Duodenal mucosa (tissue), 2 donors: ENCODE data around the gene IL1A.

Source experiments
- H3K27ac ChIP-seq: one replicate; pipeline ENCODE4 v1.7.0; 2013; ENCODE audit warnings: low read depth, low read length
- H3K27me3 ChIP-seq, 2 donors: one replicate each; pipeline ENCODE4 v1.7.0; 2013; ENCODE audit warnings: low read length in 2 of 2, control low read depth in 1 of 2; ENCODE audit not compliant: insufficient read depth in 2 of 2, control insufficient read depth in 1 of 2
- H3K36me3 ChIP-seq, 2 donors: one replicate each; pipeline ENCODE4 v1.7.0; 2013; ENCODE audit warnings: low read length in 2 of 2, control low read depth in 1 of 2; ENCODE audit not compliant: insufficient read depth in 2 of 2, control insufficient read depth in 1 of 2
- H3K4me1 ChIP-seq, 2 donors: one replicate each; pipeline ENCODE4 v1.7.0; 2013; ENCODE audit warnings: low read length in 2 of 2, control low read depth in 1 of 2; ENCODE audit not compliant: insufficient read depth in 2 of 2, control insufficient read depth in 1 of 2
- H3K4me3 ChIP-seq, 2 donors: one replicate each; pipeline ENCODE4 v1.7.0; 2013; ENCODE audit warnings: low read length in 2 of 2, low read depth in 1 of 2
- H3K9ac ChIP-seq, 2 donors: one replicate each; pipeline ENCODE4 v1.7.0; 2013; ENCODE audit warnings: low read length in 2 of 2, low read depth in 1 of 2
- H3K9me3 ChIP-seq, 2 donors: one replicate each; pipeline ENCODE4 v1.7.0; 2013; ENCODE audit warnings: low read length in 2 of 2, control low read depth in 1 of 2; ENCODE audit not compliant: control insufficient read depth in 1 of 2

The IL1A gene

DNA sequence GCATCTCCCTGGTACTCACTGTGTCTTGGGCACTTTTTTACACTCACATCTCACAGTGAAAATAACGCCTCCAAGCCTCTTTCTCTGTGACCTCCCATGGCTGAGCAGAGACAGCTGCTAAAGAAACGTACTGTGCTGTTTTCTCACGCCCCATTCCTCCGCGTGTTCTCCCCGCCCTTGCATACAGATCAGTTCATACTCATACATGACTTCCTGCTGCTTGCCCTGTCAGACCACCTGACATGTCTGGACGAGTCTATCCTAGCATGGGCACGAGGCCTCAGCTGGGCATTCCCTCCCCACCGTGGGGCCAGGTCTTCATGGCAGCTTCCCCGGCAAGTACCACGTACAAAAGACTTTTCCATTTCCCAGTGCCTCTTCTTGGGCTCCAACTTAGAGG lies 21.2 kb upstream of the IL1A start:
- Histone ChIP-seq H3K36me3 (no peaks in the 10 kb centered on the region), H3K4me3 (no peak overlapping the region), H3K9me3 (no peaks in the 10 kb centered on the region), H3K27ac (no peak overlapping the region), H3K27me3 (no peaks in the 10 kb centered on the region), H3K4me1 (no peaks in the 10 kb centered on the region), H3K9ac (no peak overlapping the region)

DNA sequence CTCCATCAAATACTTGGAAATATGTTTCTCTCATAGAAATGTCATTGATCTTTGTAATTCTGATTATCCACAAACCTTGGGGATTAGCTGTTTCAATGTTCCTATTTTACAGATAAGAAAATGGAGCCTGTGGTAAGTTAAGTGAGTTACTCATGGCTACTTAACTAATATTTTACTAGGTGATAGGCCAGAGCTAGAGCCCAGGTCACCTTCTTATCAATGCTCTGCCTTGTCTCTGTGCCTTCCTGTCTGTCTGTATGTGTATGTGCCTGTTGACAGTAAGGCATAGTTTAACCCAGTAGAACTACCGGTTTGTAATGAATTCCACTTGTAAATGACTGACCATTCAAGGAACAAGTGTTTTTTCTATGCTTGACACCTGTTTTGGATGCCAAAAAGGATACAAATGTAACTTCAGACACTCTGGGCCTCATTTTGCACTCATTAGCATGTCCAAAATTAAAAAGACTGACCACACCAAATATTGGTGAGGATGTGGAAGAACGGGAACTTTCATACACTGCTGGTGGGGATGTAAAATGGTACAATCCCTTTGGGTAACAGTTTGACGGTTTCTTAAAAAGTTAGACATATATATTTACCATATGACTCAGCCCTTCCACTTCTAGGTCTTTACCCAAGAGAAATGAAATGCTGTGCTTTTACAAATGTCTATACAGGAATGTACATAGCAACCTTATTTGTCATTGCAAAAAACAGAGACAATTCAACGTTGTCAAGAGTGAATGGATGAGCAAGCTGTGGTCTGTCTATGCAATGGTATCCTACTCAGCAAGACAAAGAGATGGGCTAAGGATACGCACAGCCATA lies 19.6 kb upstream of the IL1A start:
- no peak overlapping the region for H3K9ac ChIP-seq

GRCh38 chr2:112800881-112801583 lies 16.7 kb upstream of the IL1A start:
- no peak overlapping the region for H3K27ac ChIP-seq
- H3K9ac ChIP-seq, result no peak overlapping the region
- H3K4me3 ChIP-seq, result no peak overlapping the region
- no peaks in the 10 kb centered on the region for H3K9me3 ChIP-seq
- H3K27me3 ChIP-seq, result no peaks in the 10 kb centered on the region
- no peaks in the 10 kb centered on the region for H3K36me3 ChIP-seq
- no peaks in the 10 kb centered on the region for H3K4me1 ChIP-seq

More for the DNA sequence above, 19.6 kb upstream of the IL1A start:
- no peaks in the 10 kb centered on the region for H3K36me3 ChIP-seq
- no peak overlapping the region for H3K27ac ChIP-seq
- H3K27me3 ChIP-seq, result no peaks in the 10 kb centered on the region
- H3K4me3 ChIP-seq, result no peak overlapping the region
- no peaks in the 10 kb centered on the region for H3K4me1 ChIP-seq
- no peaks in the 10 kb centered on the region for H3K9me3 ChIP-seq

DNA sequence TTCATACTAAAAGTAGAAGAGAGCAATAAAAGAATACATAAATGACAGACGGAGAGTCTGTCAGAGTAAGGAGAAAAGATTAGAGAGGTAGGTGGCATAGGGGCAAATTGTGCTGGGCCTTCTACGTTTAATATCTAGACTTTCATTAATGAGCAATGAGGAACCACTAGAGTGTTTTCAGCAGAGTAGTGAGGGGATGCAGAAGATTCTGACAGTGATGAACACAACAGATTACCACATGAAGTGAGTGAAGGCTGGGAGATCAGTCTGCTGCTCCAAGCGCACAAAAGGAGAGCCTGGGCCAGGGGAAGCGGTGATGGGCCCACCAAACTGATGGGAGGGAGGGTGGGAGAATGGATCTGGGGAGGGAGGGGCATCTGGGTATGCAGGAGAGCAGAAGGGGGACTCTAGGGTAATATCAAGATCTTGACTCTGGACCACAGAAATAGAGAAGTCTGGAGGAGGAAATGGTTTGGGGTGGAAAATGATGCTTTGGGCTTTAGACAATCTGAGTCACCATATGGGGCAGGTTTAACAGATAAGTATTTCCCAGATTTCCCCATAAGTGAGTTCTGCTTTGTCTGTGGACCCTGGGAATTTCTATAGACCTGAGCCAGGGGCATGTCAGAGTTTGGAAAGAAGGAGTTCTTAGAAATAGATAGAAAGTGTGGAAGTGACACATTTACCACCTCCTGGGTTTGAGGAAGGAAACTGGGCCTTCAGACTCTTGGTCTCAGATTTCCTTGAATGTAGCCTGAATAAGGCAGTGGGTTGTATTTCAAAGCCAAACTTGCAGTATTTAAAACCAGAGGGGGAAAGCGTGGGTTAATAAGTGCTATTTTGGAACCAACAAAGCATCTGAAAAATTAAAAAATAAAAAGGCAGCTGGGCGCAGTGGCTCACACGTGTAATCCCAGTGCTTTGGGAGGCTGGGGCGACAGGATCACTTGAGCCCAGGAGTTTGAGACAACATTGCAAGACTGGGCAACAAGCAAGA lies 15.0 kb upstream of the IL1A start:
- Histone ChIP-seq H3K4me3 (no peak overlapping the region), H3K4me1 (peaks cover under 1 to 8% of the 10 kb centered on the region in 2 donors), H3K27me3 (no peaks in the 10 kb centered on the region), H3K36me3 (no peaks in the 10 kb centered on the region), H3K27ac (no peak overlapping the region), H3K9me3 (no peaks in the 10 kb centered on the region), H3K9ac (no peak overlapping the region)

GRCh38 chr2:112796486-112796885 lies 12.2 kb upstream of the IL1A start:
- Histone ChIP-seq H3K36me3 (no peaks in the 10 kb centered on the region), H3K9ac (no peak overlapping the region), H3K4me3 (no peak overlapping the region), H3K27me3 (no peaks in the 10 kb centered on the region), H3K4me1 (peaks cover 4 to 12% of the 10 kb centered on the region in 2 donors), H3K27ac (no peak overlapping the region), H3K9me3 (no peaks in the 10 kb centered on the region)

GRCh38 chr2:112795774-112796173 lies 11.5 kb upstream of the IL1A start:
- no peaks in the 10 kb centered on the region for H3K9me3 ChIP-seq
- H3K27me3 ChIP-seq, result no peaks in the 10 kb centered on the region

DNA sequence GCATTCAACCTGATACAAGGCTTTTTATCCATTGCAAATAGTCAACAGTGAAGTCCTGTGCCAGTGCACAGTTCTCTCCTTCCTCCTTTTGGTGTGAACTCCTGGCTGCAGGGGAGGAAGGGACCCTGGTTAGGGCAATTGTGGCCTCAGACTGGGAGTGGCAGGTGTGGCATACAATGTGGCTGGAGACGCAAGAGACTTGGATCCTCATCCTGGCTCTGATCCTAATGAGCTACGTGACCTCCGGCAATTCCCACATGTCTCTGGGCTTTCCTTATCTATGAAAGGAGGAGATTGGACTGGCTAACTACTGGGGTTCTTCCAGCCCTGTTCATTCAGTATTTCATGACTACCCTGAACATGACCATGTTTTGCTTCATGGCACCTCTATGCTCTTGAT lies 10.5 kb upstream of the IL1A start:
- H3K27ac ChIP-seq, result no peak overlapping the region
- no peaks in the 10 kb centered on the region for H3K36me3 ChIP-seq
- no peak overlapping the region for H3K4me3 ChIP-seq
- H3K4me1 ChIP-seq, result peaks cover 4 to 12% of the 10 kb centered on the region in 2 donors
- no peak overlapping the region for H3K9ac ChIP-seq
- no peaks in the 10 kb centered on the region for H3K9me3 ChIP-seq
- no peaks in the 10 kb centered on the region for H3K27me3 ChIP-seq

More at GRCh38 chr2:112795774-112796173, 11.5 kb upstream of the IL1A start:
- H3K4me3 ChIP-seq, result no peak overlapping the region
- no peak overlapping the region for H3K9ac ChIP-seq
- H3K4me1 ChIP-seq, result peaks cover 4 to 12% of the 10 kb centered on the region in 2 donors
- H3K36me3 ChIP-seq, result no peaks in the 10 kb centered on the region
- H3K27ac ChIP-seq, result no peak overlapping the region

- no peaks in the 10 kb centered on the region for H3K9me3 ChIP-seq
- H3K4me3 ChIP-seq, result no peak overlapping the region
- peaks cover 4 to 12% of the 10 kb centered on the region in 2 donors for H3K4me1 ChIP-seq
- H3K27ac ChIP-seq, result no peak overlapping the region
- no peak overlapping the region for H3K9ac ChIP-seq
- no peaks in the 10 kb centered on the region for H3K27me3 ChIP-seq
- no peaks in the 10 kb centered on the region for H3K36me3 ChIP-seq
These were observed 9.9 kb upstream of the IL1A start for GRCh38 chr2:112794131-112794733.

DNA sequence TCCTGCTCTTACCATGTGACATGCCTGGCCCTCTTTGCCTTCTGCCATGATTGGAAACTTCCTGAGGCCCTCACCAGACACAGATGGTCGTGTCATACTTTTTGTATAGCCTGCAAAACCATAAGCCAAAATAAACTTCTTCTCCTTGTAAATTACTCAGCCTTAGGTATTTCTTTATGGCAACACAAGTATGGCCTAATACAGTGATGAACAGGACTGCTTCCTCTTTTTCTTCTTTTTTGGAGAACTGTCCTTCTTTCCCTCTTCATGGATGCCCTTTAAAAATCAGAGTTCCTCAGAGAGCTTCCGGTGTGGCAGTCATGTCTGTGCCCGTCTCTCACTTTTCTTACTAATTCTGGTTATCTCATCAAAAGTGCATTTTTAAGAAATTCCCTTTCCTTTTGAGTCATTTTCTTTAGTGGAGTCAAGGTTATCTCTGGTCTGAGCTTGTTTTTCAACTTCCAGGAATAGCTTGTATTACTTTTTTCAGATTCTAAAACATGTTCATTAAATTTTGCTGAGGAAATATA lies 9.2 kb upstream of the IL1A start:
- Histone ChIP-seq H3K9ac (no peak overlapping the region), H3K36me3 (no peaks in the 10 kb centered on the region), H3K4me1 (peaks cover 4 to 12% of the 10 kb centered on the region in 2 donors), H3K9me3 (no peaks in the 10 kb centered on the region), H3K4me3 (no peak overlapping the region), H3K27ac (no peak overlapping the region), H3K27me3 (no peaks in the 10 kb centered on the region)
